Measurements from ENCODE around the gene EIF2D. TPM values are rescaled to one million over a fixed set of nuclear protein-coding genes. Genes with fewer than 3 reads are reported as not detected.

The EIF2D gene
- total RNA-seq, 1 donor from 2014 or later: 49.6 TPM

GRCh38 chr1:206551986-206552326 lies 60.3 kb downstream of the EIF2D start:
- Mint-ChIP-seq H3K36me3 (no peaks in the 10 kb centered on the region), H3K4me3 (no peak overlapping the region), H3K27me3 (ENCODE audit: low read depth) (peaks cover 34% of the 10 kb centered on the region), H3K4me1 (peaks cover 18% of the 10 kb centered on the region), H3K27ac (no peak overlapping the region), H3K9me3 (no peaks in the 10 kb centered on the region)
- no peak for TF ChIP-seq CTCF (IDR thresholded peaks at IDR 0.05; ENCODE audit: unreplicated experiment)
- no peak for DNase-seq (ENCODE audit: low spot score in 2 of 2, unreplicated experiment in 2 of 2)

- DNase-seq (ENCODE audit: low spot score in 2 of 2, unreplicated experiment in 2 of 2): no peak
- H3K27me3 Mint-ChIP-seq (ENCODE audit: low read depth): peaks cover 33% of the 10 kb centered on the region
- no peak overlapping the region for H3K27ac Mint-ChIP-seq
- no peak overlapping the region for H3K4me3 Mint-ChIP-seq
- H3K9me3 Mint-ChIP-seq: no peaks in the 10 kb centered on the region
- H3K36me3 Mint-ChIP-seq: no peaks in the 10 kb centered on the region
- H3K4me1 Mint-ChIP-seq: peaks cover 16% of the 10 kb centered on the region
- TF ChIP-seq CTCF (IDR thresholded peaks at IDR 0.05; ENCODE audit: unreplicated experiment): no peak
These were observed 60.8 kb downstream of the EIF2D start for GRCh38 chr1:206551296-206551985.

- no peak for DNase-seq (ENCODE audit: low spot score in 2 of 2, unreplicated experiment in 2 of 2)
- no peak overlapping the region for H3K4me3 Mint-ChIP-seq
- TF ChIP-seq CTCF (IDR thresholded peaks at IDR 0.05; ENCODE audit: unreplicated experiment): no peak
- H3K36me3 Mint-ChIP-seq: no peaks in the 10 kb centered on the region
- peaks cover 7% of the 10 kb centered on the region for H3K4me1 Mint-ChIP-seq
- H3K27me3 Mint-ChIP-seq (ENCODE audit: low read depth): peaks cover 29% of the 10 kb centered on the region
- no peak overlapping the region for H3K27ac Mint-ChIP-seq
- H3K9me3 Mint-ChIP-seq: no peaks in the 10 kb centered on the region
These were observed 61.8 kb downstream of the EIF2D start for GRCh38 chr1:206550446-206550845.

- Mint-ChIP-seq H3K9me3 (no peaks in the 10 kb centered on the region), H3K27me3 (ENCODE audit: low read depth) (peaks cover 15% of the 10 kb centered on the region), H3K4me3 (no peak overlapping the region), H3K36me3 (no peaks in the 10 kb centered on the region), H3K4me1 (peaks cover 3% of the 10 kb centered on the region), H3K27ac (no peak overlapping the region)
- DNase-seq (ENCODE audit: low spot score in 2 of 2, unreplicated experiment in 2 of 2): no peak
- TF ChIP-seq CTCF (IDR thresholded peaks at IDR 0.05; ENCODE audit: unreplicated experiment): no peak
These were observed 65.2 kb downstream of the EIF2D start for GRCh38 chr1:206547104-206547503.

- H3K4me1 Mint-ChIP-seq: peaks cover 3% of the 10 kb centered on the region
- no peak for TF ChIP-seq CTCF (IDR thresholded peaks at IDR 0.05; ENCODE audit: unreplicated experiment)
- H3K27ac Mint-ChIP-seq: no peak overlapping the region
- H3K36me3 Mint-ChIP-seq: no peaks in the 10 kb centered on the region
- H3K27me3 Mint-ChIP-seq (ENCODE audit: low read depth): peaks cover 13% of the 10 kb centered on the region
- no peak for DNase-seq (ENCODE audit: low spot score in 2 of 2, unreplicated experiment in 2 of 2)
- H3K9me3 Mint-ChIP-seq: no peaks in the 10 kb centered on the region
- no peak overlapping the region for H3K4me3 Mint-ChIP-seq
These were observed 66.9 kb downstream of the EIF2D start for GRCh38 chr1:206545351-206545750.
